GM12875 (cell line): ENCODE results near the gene SLC25A21.
"Not testable (repeated sequence)": the region's sequence is repeated elsewhere in the genome, so short reads cannot be mapped to it uniquely, and the experiment has no call there.

ENCODE experiments used
- H3K4me3 ChIP-seq: one replicate; pipeline ENCODE4 v1.5.1; 2011; ENCODE audit warnings: low read depth, low read length, control low read depth
- TF ChIP-seq, protein P1 (sequence below): IDR thresholded peaks from 2 replicates; pipeline ENCODE4 v1.5.1; 2011; ENCODE audit warnings: low read depth, mild to moderate bottlenecking, control low read depth, inconsistent platforms, low read length, moderate library complexity, borderline replicate concordance; ENCODE audit not compliant: insufficient read depth

Gene SLC25A21

DNA sequence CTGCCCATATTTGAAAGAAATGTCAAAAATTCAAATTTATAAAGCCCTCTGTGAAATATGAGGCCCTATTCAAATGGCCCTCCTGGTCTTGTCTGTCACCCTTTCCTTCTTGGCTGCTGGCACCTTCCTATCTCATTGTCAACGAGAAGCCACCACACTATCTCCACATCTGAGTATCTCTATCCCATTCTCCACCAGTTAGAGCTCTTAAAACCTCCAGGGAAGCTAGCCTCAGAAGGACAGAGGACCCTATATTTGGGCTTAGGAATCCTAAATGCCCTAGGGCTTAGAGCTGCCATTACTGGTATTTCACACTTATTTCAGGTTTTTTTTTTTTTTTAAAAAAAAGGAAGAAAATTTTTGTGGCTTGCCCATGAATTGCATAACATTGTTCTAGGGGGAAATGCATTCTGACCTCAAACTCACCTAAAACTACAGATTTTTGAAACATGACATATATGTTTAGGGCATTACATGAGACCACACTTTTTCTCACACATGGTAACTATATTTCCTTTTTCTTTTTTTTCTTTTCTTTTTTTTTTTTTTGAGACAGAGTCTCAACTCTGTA, 25.0 kb downstream of the SLC25A21 start:
- no peak overlapping the region for H3K4me3 ChIP-seq
- TF ChIP-seq, protein P1, sequence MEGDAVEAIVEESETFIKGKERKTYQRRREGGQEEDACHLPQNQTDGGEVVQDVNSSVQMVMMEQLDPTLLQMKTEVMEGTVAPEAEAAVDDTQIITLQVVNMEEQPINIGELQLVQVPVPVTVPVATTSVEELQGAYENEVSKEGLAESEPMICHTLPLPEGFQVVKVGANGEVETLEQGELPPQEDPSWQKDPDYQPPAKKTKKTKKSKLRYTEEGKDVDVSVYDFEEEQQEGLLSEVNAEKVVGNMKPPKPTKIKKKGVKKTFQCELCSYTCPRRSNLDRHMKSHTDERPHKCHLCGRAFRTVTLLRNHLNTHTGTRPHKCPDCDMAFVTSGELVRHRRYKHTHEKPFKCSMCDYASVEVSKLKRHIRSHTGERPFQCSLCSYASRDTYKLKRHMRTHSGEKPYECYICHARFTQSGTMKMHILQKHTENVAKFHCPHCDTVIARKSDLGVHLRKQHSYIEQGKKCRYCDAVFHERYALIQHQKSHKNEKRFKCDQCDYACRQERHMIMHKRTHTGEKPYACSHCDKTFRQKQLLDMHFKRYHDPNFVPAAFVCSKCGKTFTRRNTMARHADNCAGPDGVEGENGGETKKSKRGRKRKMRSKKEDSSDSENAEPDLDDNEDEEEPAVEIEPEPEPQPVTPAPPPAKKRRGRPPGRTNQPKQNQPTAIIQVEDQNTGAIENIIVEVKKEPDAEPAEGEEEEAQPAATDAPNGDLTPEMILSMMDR, result no peak

DNA sequence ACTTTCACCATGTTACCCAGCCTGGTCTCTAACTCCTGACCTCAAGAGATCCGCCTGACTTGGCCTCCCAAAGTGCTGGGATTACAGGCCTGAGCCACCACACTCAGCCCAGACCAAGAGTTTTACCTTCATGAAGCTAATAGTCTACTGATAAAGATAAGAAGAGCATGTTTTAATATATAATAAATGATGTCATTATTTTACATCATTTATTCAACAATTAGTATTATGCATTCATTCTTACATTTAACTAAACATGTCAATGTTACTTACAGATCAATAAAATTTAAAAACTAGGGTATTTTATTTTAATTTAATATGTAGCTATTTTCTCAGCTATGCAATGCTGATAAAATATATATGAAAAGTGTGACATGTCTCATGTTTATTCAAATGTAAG, 26.0 kb downstream of the SLC25A21 start:
- H3K4me3 ChIP-seq, result not testable (repeated sequence)

DNA sequence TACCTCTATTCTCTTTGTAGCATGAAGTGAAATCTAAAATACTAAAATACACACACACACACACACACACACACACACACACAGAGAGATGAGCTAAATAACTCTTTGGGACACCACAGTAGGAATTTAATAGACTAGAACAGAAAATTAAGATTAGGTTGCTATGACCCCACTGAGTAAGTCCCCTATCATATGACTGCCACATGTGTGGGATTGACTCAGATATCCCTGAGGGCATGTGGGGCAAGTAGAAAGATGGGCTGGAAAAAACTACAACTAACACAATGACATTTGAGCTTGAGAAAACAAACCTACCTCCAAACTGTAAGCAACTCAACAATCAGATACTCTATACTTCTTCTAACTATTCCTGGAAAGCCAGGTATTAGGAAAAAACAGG, 27.0 kb downstream of the SLC25A21 start:
- TF ChIP-seq, protein P1, result no peak
- no peak overlapping the region for H3K4me3 ChIP-seq

DNA sequence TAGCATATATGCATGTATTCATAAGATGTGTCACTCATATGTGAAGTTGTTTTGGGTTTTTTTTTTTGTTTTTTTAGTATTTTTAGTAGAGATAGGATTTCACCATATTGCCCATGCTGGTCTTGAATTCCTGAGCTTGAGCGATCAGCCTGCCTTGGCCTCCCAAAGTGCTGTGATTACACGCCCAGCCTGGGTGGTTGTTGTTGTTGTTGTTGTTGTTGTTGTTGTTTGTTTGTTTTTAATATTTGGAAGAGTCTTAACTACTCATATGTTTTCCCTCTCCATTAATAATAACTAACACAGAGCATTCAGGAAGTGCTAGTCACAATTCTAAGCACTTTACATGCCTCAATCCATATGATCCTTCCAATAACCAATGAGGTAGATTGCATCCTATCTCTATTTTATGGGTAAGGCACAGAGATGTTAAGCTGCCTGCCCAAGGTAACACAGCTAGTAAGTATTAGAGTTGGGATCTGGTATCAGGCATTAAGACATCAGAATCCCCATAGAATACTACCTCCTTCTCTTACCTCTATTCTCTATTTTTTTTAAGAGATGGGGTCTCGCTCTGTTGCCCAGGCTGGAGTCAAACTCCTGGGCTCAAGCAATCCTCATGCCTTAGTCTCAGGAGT, 27.6 kb downstream of the SLC25A21 start:
- TF ChIP-seq, protein P1, result no peak
- H3K4me3 ChIP-seq, result no peak overlapping the region

DNA sequence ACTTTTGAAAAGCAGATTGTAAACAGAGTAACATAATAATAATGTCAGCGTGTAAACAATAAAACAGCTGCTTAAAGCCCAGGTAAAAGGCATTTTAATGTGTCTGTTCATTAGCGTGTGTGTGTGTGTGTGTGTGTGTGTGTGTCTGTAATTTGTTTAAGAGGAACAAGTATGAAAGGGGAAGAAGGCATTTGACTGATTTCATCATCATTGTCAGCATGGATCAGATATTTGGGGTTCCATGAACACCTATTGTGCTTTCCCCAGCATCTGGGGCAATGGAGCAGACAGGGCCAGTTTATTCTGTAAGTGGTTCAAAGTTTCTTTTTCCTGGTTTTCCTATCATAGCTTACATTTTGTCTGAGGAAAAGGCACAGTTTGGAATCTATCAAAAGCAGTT, 28.9 kb downstream of the SLC25A21 start:
- no peak overlapping the region for H3K4me3 ChIP-seq
- TF ChIP-seq, protein P1, result no peak

DNA sequence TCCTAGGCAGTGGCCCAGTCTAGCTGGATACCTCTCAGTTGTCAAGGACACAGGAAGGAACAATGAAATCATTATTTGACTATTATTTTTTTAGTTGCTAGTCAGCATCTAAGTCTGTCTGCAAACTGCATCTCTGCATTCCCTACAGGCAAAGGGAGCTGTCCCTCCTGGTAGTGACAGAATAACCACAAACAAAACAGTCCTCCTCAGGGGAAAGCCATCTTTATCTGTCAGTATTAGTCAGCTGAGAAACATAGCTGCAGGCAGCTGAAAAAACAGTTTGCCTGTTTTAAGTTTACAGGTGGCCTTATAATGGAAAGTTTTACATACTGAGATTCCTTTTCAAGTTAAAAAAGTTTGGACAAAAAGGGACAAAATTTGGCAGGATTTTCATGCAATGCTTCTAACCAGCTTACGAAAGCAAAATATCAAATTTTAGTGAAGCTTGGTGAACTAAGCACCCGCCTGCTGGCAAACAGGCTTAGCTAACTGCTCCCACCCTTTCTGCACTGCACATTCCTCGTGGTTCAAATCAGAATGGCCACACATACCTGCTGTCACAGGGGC, 29.5 kb downstream of the SLC25A21 start:
- no peak overlapping the region for H3K4me3 ChIP-seq
- TF ChIP-seq, protein P1, result no peak

DNA sequence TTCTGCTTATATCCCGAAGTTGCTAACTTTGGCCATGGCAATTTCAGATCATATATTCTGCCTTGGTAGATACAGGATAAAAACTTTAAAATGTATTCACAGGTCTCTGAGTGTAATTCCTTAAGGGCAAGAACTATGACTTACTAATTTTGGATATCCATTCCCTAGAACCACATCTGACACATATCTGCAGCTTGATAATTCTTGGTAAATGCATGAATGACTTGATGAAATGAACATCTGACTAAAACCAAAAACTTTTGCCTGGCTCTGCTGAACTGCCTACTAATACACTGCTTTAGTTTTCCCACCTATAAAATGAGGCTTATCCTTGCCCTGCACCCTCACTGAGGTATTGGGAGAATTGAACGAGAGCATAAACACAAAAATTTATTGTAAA, 32.2 kb downstream of the SLC25A21 start:
- TF ChIP-seq, protein P1, result no peak
- H3K4me3 ChIP-seq, result no peak overlapping the region
